ENCODE measurements around the gene DICER1. TPM values are rescaled to one million over a fixed set of nuclear protein-coding genes. Genes with fewer than 3 reads are reported as not detected.

DICER1 gene
- total and polyA plus RNA-seq, 2 donors, result 15.4 to 146 TPM

- 74% methylated on average over 7 of the region's 7 CpGs for WGBS
- H3K4me1 ChIP-seq (ENCODE audit: insufficient read depth), result peaks cover 2% of the 10 kb centered on the region
- H3K4me3 ChIP-seq (ENCODE audit: low read depth, low read length), result no peak overlapping the region
- DNase-seq (ENCODE audit: extremely low spot score), result no peak
- no peak overlapping the region for H3K27ac ChIP-seq (ENCODE audit: low read depth)
- no peaks in the 10 kb centered on the region for H3K36me3 ChIP-seq (ENCODE audit: insufficient read depth)
These were observed 98.2 kb downstream of the DICER1 start for GRCh38 chr14:95059126-95059525.

DNA sequence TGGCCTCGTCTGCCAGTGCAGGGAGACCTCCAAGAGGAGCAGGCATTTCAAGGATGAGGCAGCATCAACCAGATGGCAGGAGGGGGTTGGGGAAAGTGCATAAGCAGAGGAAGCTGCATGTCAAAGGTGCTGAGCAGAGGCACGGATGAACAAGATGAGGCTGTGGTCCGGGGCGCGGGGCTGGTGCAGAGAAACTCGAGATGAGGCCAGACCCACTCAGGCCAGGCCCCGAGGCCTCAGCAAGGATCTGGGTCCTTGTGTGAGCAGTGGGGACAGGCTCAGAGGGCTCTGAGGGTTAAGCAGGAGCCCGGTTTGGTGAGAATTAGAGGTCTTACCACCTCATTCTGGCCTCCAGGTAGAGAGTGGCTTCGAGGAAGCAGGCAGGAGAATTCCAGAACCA lies 98.8 kb downstream of the DICER1 start:
- Histone ChIP-seq H3K36me3 (ENCODE audit: insufficient read depth) (no peaks in the 10 kb centered on the region), H3K4me1 (ENCODE audit: insufficient read depth) (peaks cover 2% of the 10 kb centered on the region), H3K4me3 (ENCODE audit: low read depth, low read length) (no peak overlapping the region), H3K27ac (ENCODE audit: low read depth) (no peak overlapping the region)
- no peak for DNase-seq (ENCODE audit: extremely low spot score)
- 82% methylated on average over 9 of the region's 9 CpGs for WGBS

DNA sequence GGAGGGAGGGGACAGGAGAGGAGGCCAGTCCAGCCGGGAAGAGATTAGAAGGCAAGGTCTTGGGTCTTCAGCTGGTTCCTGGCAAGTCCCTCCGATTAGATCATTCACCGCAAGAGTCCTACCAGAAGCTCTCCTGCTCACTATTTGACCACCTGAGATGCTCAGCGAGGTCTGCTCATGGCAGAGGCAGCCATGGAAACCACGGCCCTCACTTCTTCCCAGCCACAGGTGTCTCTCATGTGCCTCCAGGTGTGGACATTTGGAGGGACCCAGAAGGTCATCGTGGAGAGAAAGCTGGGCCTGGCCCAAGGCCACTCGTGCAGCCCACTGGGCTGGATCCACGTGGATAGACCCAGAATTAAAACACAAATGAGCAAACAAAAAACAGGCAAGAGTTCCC lies 99.5 kb downstream of the DICER1 start:
- H3K4me3 ChIP-seq (ENCODE audit: low read depth, low read length), result no peak overlapping the region
- no peaks in the 10 kb centered on the region for H3K36me3 ChIP-seq (ENCODE audit: insufficient read depth)
- no peak overlapping the region for H3K27ac ChIP-seq (ENCODE audit: low read depth)
- WGBS, result 85% methylated on average over 8 of the region's 8 CpGs
- H3K4me1 ChIP-seq (ENCODE audit: insufficient read depth), result peaks cover 2% of the 10 kb centered on the region
- DNase-seq (ENCODE audit: extremely low spot score), result no peak

DNA sequence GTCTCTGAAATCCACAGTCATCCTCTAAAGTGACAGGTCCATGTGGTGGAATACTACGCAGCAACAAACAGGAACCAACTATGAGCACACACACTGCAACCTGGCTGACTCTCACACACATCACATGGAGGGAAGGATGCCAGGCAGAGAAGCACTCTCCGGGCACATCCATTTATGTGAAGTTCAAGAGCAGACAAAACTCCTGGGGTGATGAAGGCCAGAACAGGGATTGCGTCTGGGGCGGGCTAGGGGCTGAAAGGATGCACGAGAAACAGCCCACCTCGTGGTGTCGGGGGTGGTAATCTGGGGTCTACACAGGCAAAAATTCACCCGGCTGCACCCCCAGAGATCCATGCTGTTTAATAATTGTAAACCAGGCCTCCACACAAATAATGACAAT lies 100.2 kb downstream of the DICER1 start:
- Histone ChIP-seq H3K36me3 (ENCODE audit: insufficient read depth) (no peaks in the 10 kb centered on the region), H3K4me1 (ENCODE audit: insufficient read depth) (peaks cover 1% of the 10 kb centered on the region), H3K27ac (ENCODE audit: low read depth) (no peak overlapping the region), H3K4me3 (ENCODE audit: low read depth, low read length) (no peak overlapping the region)
- WGBS, result 78% methylated on average over 8 of the region's 8 CpGs
- no peak for DNase-seq (ENCODE audit: extremely low spot score)

DNA sequence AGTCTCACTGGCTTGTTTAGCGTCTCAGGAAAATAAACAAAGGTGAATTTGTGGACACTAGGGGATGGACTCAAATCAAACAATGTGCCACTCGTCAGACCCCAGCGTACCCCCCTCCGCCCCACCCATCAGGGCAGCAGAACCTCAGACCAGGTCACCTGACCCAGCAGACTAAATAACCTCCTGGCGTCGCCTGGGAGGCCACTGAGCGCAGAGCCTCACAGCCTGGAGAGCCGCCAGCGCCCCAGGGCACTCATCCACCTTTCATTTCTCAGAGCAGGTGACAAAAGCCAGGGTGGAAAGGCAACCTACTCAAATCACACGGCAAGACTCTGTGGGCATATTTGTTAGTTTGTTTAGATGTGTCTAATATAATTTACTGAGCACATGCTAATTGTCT lies 100.9 kb downstream of the DICER1 start:
- H3K27ac ChIP-seq (ENCODE audit: low read depth), result no peak overlapping the region
- no peaks in the 10 kb centered on the region for H3K36me3 ChIP-seq (ENCODE audit: insufficient read depth)
- DNase-seq (ENCODE audit: extremely low spot score), result no peak
- 60% methylated on average over 10 of the region's 10 CpGs for WGBS
- H3K4me3 ChIP-seq (ENCODE audit: low read depth, low read length), result no peak overlapping the region
- H3K4me1 ChIP-seq (ENCODE audit: insufficient read depth), result no peaks in the 10 kb centered on the region

GRCh38 chr14:95055318-95055717 lies 102.0 kb downstream of the DICER1 start:
- DNase-seq (ENCODE audit: extremely low spot score), result no peak
- Histone ChIP-seq H3K36me3 (ENCODE audit: insufficient read depth) (no peaks in the 10 kb centered on the region), H3K27ac (ENCODE audit: low read depth) (no peak overlapping the region), H3K4me3 (ENCODE audit: low read depth, low read length) (no peak overlapping the region), H3K4me1 (ENCODE audit: insufficient read depth) (no peaks in the 10 kb centered on the region)
- 93% methylated on average over 7 of the region's 7 CpGs for WGBS

DNA sequence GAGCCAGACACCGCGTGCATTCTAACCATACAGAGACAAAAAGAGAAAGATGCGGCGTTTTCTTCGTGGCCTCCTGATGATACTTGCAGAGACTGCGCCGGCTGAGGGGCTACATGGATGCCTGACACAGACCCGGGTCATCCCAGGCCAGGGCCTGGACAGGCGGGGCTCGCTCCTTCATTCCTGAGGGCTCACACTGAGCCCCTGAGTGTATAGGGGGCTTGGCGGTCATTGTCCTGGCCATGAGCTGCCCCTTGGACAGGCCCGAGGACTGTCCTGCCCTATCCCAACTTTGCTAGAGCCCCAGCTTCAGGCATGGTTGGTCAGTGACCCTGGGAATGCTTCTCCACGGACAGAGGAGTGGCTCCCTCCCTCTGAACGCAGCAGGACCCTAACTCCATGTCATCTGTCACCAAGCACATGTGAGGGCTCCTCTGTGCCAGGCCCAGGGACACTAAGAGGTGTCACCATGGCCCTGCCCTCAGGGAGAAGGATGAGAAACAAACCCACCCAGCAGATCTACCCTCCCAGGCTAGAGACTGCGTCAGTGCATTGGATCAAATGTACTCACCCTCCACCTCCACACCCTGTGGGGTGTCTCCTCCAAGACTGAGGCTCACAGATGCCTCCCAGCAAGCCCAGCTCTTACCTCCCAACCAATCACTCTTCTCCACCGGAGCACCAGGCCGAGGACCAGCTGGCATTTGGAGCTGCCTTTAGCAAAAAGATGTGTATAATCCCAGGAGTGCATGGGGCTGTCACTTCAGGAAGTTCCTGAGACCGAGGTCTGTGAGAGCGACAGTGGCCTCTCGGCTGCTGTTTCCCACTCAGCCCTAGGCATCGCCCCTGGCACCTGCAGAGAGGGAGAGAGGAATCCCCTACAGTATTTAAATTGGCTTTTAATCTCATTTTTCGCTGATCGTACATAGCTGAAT lies 102.7 kb downstream of the DICER1 start:
- no peak overlapping the region for H3K27ac ChIP-seq (ENCODE audit: low read depth)
- 90% methylated on average over 23 of the region's 23 CpGs for WGBS
- DNase-seq (ENCODE audit: extremely low spot score), result no peak

DNA sequence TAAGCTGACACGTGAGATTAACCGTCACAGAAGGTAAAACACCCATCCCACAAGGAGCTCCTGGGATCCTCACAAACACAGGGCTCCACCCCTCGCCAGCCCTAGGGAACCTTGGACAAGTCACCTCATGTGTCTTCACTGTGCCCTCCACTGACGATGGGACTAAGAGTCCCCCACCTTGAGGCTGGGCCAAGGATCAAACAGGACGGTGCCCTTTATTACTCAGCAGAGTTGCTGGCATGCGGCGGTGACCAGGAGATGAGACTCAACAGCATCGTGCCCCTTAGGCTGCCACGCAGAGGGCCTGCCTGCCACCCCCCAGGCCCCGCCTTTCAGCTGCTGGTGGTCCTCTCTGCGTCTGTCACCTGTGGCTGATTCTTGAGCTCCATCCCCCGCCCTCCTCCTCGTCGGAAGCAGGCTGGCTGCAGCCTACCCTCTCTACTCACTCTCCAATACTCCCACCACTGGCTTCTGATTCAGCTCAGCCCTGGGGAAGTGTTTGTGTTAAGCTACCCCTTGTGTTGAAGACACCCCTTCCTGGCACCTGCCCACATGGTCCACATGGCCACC lies 105.2 kb downstream of the DICER1 start:
- DNase-seq (ENCODE audit: extremely low spot score), result no peak
- 79% methylated on average over 14 of the region's 14 CpGs for WGBS
- H3K27ac ChIP-seq (ENCODE audit: low read depth), result no peak overlapping the region
- no peaks in the 10 kb centered on the region for H3K36me3 ChIP-seq (ENCODE audit: insufficient read depth)
- H3K4me3 ChIP-seq (ENCODE audit: low read depth, low read length), result no peak overlapping the region
- no peaks in the 10 kb centered on the region for H3K4me1 ChIP-seq (ENCODE audit: insufficient read depth)

More for the DNA sequence above, 102.7 kb downstream of the DICER1 start:
- Histone ChIP-seq H3K4me3 (ENCODE audit: low read depth, low read length) (no peak overlapping the region), H3K36me3 (ENCODE audit: insufficient read depth) (no peaks in the 10 kb centered on the region), H3K4me1 (ENCODE audit: insufficient read depth) (no peaks in the 10 kb centered on the region)

- Histone ChIP-seq H3K36me3 (ENCODE audit: insufficient read depth) (no peaks in the 10 kb centered on the region), H3K4me3 (ENCODE audit: low read depth, low read length) (no peak overlapping the region), H3K4me1 (ENCODE audit: insufficient read depth) (no peaks in the 10 kb centered on the region), H3K27ac (ENCODE audit: low read depth) (no peak overlapping the region)
- DNase-seq (ENCODE audit: extremely low spot score), result no peak
These were observed 107.4 kb downstream of the DICER1 start for GRCh38 chr14:95049952-95050351.

GRCh38 chr14:95048771-95049312 lies 108.5 kb downstream of the DICER1 start:
- Histone ChIP-seq H3K36me3 (ENCODE audit: insufficient read depth) (no peaks in the 10 kb centered on the region), H3K4me1 (ENCODE audit: insufficient read depth) (no peaks in the 10 kb centered on the region), H3K4me3 (ENCODE audit: low read depth, low read length) (no peak overlapping the region), H3K27ac (ENCODE audit: low read depth) (no peak overlapping the region)
- 92% methylated on average over 10 of the region's 10 CpGs for WGBS
- DNase-seq (ENCODE audit: extremely low spot score), result no peak

GRCh38 chr14:95047754-95048153 lies 109.6 kb downstream of the DICER1 start:
- Histone ChIP-seq H3K4me3 (ENCODE audit: low read depth, low read length) (no peak overlapping the region), H3K4me1 (ENCODE audit: insufficient read depth) (no peaks in the 10 kb centered on the region), H3K27ac (ENCODE audit: low read depth) (no peak overlapping the region), H3K36me3 (ENCODE audit: insufficient read depth) (no peaks in the 10 kb centered on the region)
- DNase-seq (ENCODE audit: extremely low spot score), result no peak
- WGBS, result 82% methylated on average over 7 of the region's 7 CpGs

DNA sequence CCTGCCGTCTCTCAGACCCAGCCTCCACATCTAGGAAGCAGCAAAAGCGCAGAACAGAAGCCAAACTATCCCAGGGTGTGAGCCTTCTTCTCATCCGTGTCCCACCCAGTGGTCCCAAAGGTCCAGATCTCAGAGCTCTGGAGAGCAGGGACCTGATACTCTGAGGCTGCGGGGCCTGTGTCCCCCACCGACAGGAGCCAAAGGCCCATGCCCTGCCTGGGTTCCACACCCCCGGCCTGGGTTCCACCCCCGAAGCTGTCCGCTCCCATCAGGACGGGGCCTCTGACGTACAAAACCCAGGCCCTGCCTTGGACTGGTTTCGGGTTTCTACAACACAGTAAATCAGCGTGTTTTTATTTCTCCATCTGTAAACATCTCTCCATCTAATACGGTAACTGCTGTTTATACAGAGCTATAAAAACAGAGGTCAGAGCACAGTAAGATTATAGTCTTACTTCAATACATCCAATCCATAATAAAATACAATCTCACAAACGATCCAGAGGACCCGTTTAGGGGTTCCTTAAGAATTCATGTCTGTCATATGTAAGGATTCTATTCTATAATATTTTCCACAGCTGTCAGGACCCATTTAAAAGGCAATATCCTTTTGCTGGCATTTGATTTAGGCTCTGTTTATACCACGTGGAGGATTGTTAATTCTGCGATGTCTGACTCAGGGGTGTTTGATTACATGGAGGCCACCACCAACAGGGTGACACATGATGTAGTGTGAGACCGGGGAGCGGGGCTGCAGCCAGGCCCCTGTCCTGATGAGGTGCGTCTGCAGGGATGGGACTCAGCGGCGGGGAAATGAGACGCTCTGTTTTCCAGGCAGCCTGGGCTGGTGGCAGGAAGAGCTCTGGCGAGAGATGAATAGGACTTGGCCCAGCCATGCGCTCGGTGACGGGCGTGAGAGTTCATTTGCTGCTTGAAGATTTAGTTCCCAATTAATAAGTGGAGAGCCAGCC lies 110.3 kb downstream of the DICER1 start:
- 30% methylated on average over 28 of the region's 28 CpGs for WGBS
- Histone ChIP-seq H3K36me3 (ENCODE audit: insufficient read depth) (no peaks in the 10 kb centered on the region), H3K27ac (ENCODE audit: low read depth) (peak overlapping the region; percentile 49), H3K4me3 (ENCODE audit: low read depth, low read length) (no peak overlapping the region), H3K4me1 (ENCODE audit: insufficient read depth) (no peaks in the 10 kb centered on the region)
- peak; percentile 47 for DNase-seq (ENCODE audit: extremely low spot score)

- no peaks in the 10 kb centered on the region for H3K36me3 ChIP-seq (ENCODE audit: insufficient read depth)
- no peak overlapping the region for H3K27ac ChIP-seq (ENCODE audit: low read depth)
- H3K4me1 ChIP-seq (ENCODE audit: insufficient read depth), result no peaks in the 10 kb centered on the region
- H3K4me3 ChIP-seq (ENCODE audit: low read depth, low read length), result no peak overlapping the region
- 89% methylated on average over 15 of the region's 15 CpGs for WGBS
- no peak for DNase-seq (ENCODE audit: extremely low spot score)
These were observed 111.4 kb downstream of the DICER1 start for GRCh38 chr14:95045836-95046430.

All from urinary bladder (tissue), 4 donors.